Activated naive CD4-positive, alpha-beta T cell treated with anti-CD3 and anti-CD28 coated beads, Interleukin-2, amount 10 ng/mL, durations not matched to agents 7 days and 5 days (primary cell): ENCODE results near the gene ALK.
"Not testable (repeated sequence)": the region's sequence is repeated elsewhere in the genome, so short reads cannot be mapped to it uniquely, and the experiment has no call there.

Source experiments
- CTCF ChIA-PET: fragments of 350-600 bp; sonication (Branson Sonifier 250); formaldehyde crosslinking; loops from one replicate; lab custom pipeline; 2021; ENCODE audit warnings: antibody characterized with exemption; lab: Charles Lee
- DNase-seq: peaks from one replicate; pipeline ENCODE4 v3.0.0-alpha.2; 2020
- H3K27ac Mint-ChIP-seq: one replicate; pipeline ENCODE4 v1.8.0; 2021; ENCODE audit warnings: mild to moderate bottlenecking, moderate library complexity, mixed read lengths
- H3K27me3 Mint-ChIP-seq: one replicate; pipeline ENCODE4 v1.8.0; 2021; ENCODE audit warnings: mild to moderate bottlenecking, mixed read lengths
- H3K36me3 Mint-ChIP-seq: one replicate; pipeline ENCODE4 v1.8.0; 2021; ENCODE audit warnings: mixed read lengths
- H3K4me1 Mint-ChIP-seq: one replicate; pipeline ENCODE4 v1.8.0; 2021; ENCODE audit warnings: mixed read lengths
- H3K4me3 Mint-ChIP-seq: one replicate; pipeline ENCODE4 v1.8.0; 2021; ENCODE audit warnings: mild to moderate bottlenecking, moderate library complexity, mixed read lengths
- H3K9me3 Mint-ChIP-seq: one replicate; pipeline ENCODE4 v1.8.0; 2021; ENCODE audit warnings: mixed read lengths

ALK gene

GRCh38 chr2:29760008-29760407 lies 161.4 kb downstream of the ALK start:
- CTCF ChIA-PET, result no interaction called here
- H3K27ac Mint-ChIP-seq, result no peak overlapping the region
- H3K36me3 Mint-ChIP-seq, result no peaks in the 10 kb centered on the region
- no peak for DNase-seq
- no peak overlapping the region for H3K4me3 Mint-ChIP-seq
- no peaks in the 10 kb centered on the region for H3K27me3 Mint-ChIP-seq
- no peaks in the 10 kb centered on the region for H3K9me3 Mint-ChIP-seq
- no peaks in the 10 kb centered on the region for H3K4me1 Mint-ChIP-seq

GRCh38 chr2:29759360-29759759 lies 162.0 kb downstream of the ALK start:
- no peaks in the 10 kb centered on the region for H3K27me3 Mint-ChIP-seq
- no peak overlapping the region for H3K4me3 Mint-ChIP-seq
- no peaks in the 10 kb centered on the region for H3K4me1 Mint-ChIP-seq
- DNase-seq, result no peak
- no peaks in the 10 kb centered on the region for H3K36me3 Mint-ChIP-seq
- H3K27ac Mint-ChIP-seq, result no peak overlapping the region
- H3K9me3 Mint-ChIP-seq, result no peaks in the 10 kb centered on the region
- CTCF ChIA-PET, result no interaction called here

GRCh38 chr2:29755829-29756228 lies 165.6 kb downstream of the ALK start:
- Mint-ChIP-seq H3K27ac (no peak overlapping the region), H3K4me3 (no peak overlapping the region), H3K4me1 (no peaks in the 10 kb centered on the region), H3K27me3 (no peaks in the 10 kb centered on the region), H3K9me3 (no peaks in the 10 kb centered on the region), H3K36me3 (no peaks in the 10 kb centered on the region)
- CTCF ChIA-PET, result interaction anchor here (0.6 kb wide), 1 partner anchor 12 kb away, joined by 3 read pairs; no protein-coding TSS in a partner anchor
- no peak for DNase-seq

GRCh38 chr2:29755233-29755632 lies 166.2 kb downstream of the ALK start:
- H3K27me3 Mint-ChIP-seq, result no peaks in the 10 kb centered on the region
- no peaks in the 10 kb centered on the region for H3K9me3 Mint-ChIP-seq
- H3K4me3 Mint-ChIP-seq, result no peak overlapping the region
- no peak for DNase-seq
- H3K27ac Mint-ChIP-seq, result no peak overlapping the region
- no peaks in the 10 kb centered on the region for H3K4me1 Mint-ChIP-seq
- no peaks in the 10 kb centered on the region for H3K36me3 Mint-ChIP-seq
- CTCF ChIA-PET, result no interaction called here

- Mint-ChIP-seq H3K4me3 (no peak overlapping the region), H3K9me3 (no peaks in the 10 kb centered on the region), H3K4me1 (no peaks in the 10 kb centered on the region), H3K27ac (no peak overlapping the region), H3K27me3 (no peaks in the 10 kb centered on the region), H3K36me3 (no peaks in the 10 kb centered on the region)
- no peak for DNase-seq
- CTCF ChIA-PET, result no interaction called here
Observed at GRCh38 chr2:29753671-29754444, 167.5 kb downstream of the ALK start.

GRCh38 chr2:29751390-29751789 lies 170.0 kb downstream of the ALK start:
- H3K27ac Mint-ChIP-seq, result no peak overlapping the region
- no peaks in the 10 kb centered on the region for H3K9me3 Mint-ChIP-seq
- no peaks in the 10 kb centered on the region for H3K36me3 Mint-ChIP-seq
- H3K27me3 Mint-ChIP-seq, result no peaks in the 10 kb centered on the region
- no peak overlapping the region for H3K4me3 Mint-ChIP-seq
- no peaks in the 10 kb centered on the region for H3K4me1 Mint-ChIP-seq
- no peak for DNase-seq
- CTCF ChIA-PET, result no interaction called here

- H3K36me3 Mint-ChIP-seq, H3K27me3 Mint-ChIP-seq, H3K4me3 Mint-ChIP-seq, CTCF ChIA-PET, DNase-seq, H3K4me1 Mint-ChIP-seq, H3K9me3 Mint-ChIP-seq, H3K27ac Mint-ChIP-seq: not testable (repeated sequence)
Observed at GRCh38 chr2:29750463-29750862, 170.9 kb downstream of the ALK start.

- Mint-ChIP-seq H3K4me1 (no peaks in the 10 kb centered on the region), H3K27ac (no peak overlapping the region), H3K4me3 (no peak overlapping the region), H3K36me3 (no peaks in the 10 kb centered on the region), H3K9me3 (no peaks in the 10 kb centered on the region), H3K27me3 (no peaks in the 10 kb centered on the region)
- CTCF ChIA-PET, result no interaction called here
- DNase-seq, result no peak
Observed at GRCh38 chr2:29749843-29750242, 171.5 kb downstream of the ALK start.

- no peaks in the 10 kb centered on the region for H3K4me1 Mint-ChIP-seq
- CTCF ChIA-PET, result no interaction called here
- no peak for DNase-seq
- H3K9me3 Mint-ChIP-seq, result no peaks in the 10 kb centered on the region
- no peak overlapping the region for H3K27ac Mint-ChIP-seq
- H3K27me3 Mint-ChIP-seq, result no peaks in the 10 kb centered on the region
- no peaks in the 10 kb centered on the region for H3K36me3 Mint-ChIP-seq
- H3K4me3 Mint-ChIP-seq, result no peak overlapping the region
Observed at GRCh38 chr2:29749041-29749440, 172.3 kb downstream of the ALK start.

GRCh38 chr2:29747786-29748470 lies 173.5 kb downstream of the ALK start:
- H3K27ac Mint-ChIP-seq, result no peak overlapping the region
- no peak for DNase-seq
- H3K4me1 Mint-ChIP-seq, result no peaks in the 10 kb centered on the region
- H3K27me3 Mint-ChIP-seq, result no peaks in the 10 kb centered on the region
- H3K4me3 Mint-ChIP-seq, result no peak overlapping the region
- no peaks in the 10 kb centered on the region for H3K9me3 Mint-ChIP-seq
- no peaks in the 10 kb centered on the region for H3K36me3 Mint-ChIP-seq
- CTCF ChIA-PET, result no interaction called here

GRCh38 chr2:29744976-29745375 lies 176.4 kb downstream of the ALK start:
- no peaks in the 10 kb centered on the region for H3K36me3 Mint-ChIP-seq
- DNase-seq, result no peak
- H3K9me3 Mint-ChIP-seq, result no peaks in the 10 kb centered on the region
- H3K27ac Mint-ChIP-seq, result no peak overlapping the region
- H3K27me3 Mint-ChIP-seq, result no peaks in the 10 kb centered on the region
- CTCF ChIA-PET, result interaction anchor here (1.2 kb wide), 1 partner anchor 241 kb away, joined by 3 read pairs; no protein-coding TSS in a partner anchor
- H3K4me3 Mint-ChIP-seq, result no peak overlapping the region
- H3K4me1 Mint-ChIP-seq, result no peaks in the 10 kb centered on the region

- CTCF ChIA-PET, result no interaction called here
- Mint-ChIP-seq H3K27ac (no peak overlapping the region), H3K36me3 (no peaks in the 10 kb centered on the region), H3K9me3 (no peaks in the 10 kb centered on the region), H3K4me3 (no peak overlapping the region), H3K27me3 (no peaks in the 10 kb centered on the region), H3K4me1 (no peaks in the 10 kb centered on the region)
- DNase-seq, result no peak
Observed at GRCh38 chr2:29743516-29743915, 177.9 kb downstream of the ALK start.

- Mint-ChIP-seq H3K27me3 (no peaks in the 10 kb centered on the region), H3K9me3 (no peaks in the 10 kb centered on the region), H3K27ac (no peak overlapping the region), H3K4me1 (no peaks in the 10 kb centered on the region), H3K4me3 (no peak overlapping the region), H3K36me3 (no peaks in the 10 kb centered on the region)
- no peak for DNase-seq
- CTCF ChIA-PET, result no interaction called here
Observed at GRCh38 chr2:29742656-29743055, 178.7 kb downstream of the ALK start.

- no peak overlapping the region for H3K4me3 Mint-ChIP-seq
- CTCF ChIA-PET, result no interaction called here
Observed at GRCh38 chr2:29741132-29741531, 180.3 kb downstream of the ALK start.

GRCh38 chr2:29733965-29734364 lies 187.4 kb downstream of the ALK start:
- no peak for DNase-seq
- Mint-ChIP-seq H3K27me3 (peaks cover 8% of the 10 kb centered on the region), H3K36me3 (no peaks in the 10 kb centered on the region), H3K9me3 (no peaks in the 10 kb centered on the region), H3K4me1 (no peaks in the 10 kb centered on the region), H3K27ac (no peak overlapping the region), H3K4me3 (no peak overlapping the region)
- CTCF ChIA-PET, result no interaction called here

More at GRCh38 chr2:29741132-29741531, 180.3 kb downstream of the ALK start:
- H3K36me3 Mint-ChIP-seq, result no peaks in the 10 kb centered on the region
- no peaks in the 10 kb centered on the region for H3K4me1 Mint-ChIP-seq
- H3K27ac Mint-ChIP-seq, result no peak overlapping the region
- H3K27me3 Mint-ChIP-seq, result no peaks in the 10 kb centered on the region
- H3K9me3 Mint-ChIP-seq, result no peaks in the 10 kb centered on the region
- no peak for DNase-seq
